Urothelium cell line (cell line): ENCODE measurements around the gene USP9X.
"Not testable (repeated sequence)": the region's sequence is repeated elsewhere in the genome, so short reads cannot be mapped to it uniquely, and the experiment has no call there.

Experiments used
- DNase-seq: peaks from one replicate; pipeline ENCODE4 v3.0.0; 2011; ENCODE audit warnings: low spot score, mixed read lengths
- FAIRE-seq: peaks from 2 replicates; lab custom pipeline; 2011; peaks lifted over from hg19 to GRCh38; lab: Jason Lieb, UNC

USP9X gene

DNA sequence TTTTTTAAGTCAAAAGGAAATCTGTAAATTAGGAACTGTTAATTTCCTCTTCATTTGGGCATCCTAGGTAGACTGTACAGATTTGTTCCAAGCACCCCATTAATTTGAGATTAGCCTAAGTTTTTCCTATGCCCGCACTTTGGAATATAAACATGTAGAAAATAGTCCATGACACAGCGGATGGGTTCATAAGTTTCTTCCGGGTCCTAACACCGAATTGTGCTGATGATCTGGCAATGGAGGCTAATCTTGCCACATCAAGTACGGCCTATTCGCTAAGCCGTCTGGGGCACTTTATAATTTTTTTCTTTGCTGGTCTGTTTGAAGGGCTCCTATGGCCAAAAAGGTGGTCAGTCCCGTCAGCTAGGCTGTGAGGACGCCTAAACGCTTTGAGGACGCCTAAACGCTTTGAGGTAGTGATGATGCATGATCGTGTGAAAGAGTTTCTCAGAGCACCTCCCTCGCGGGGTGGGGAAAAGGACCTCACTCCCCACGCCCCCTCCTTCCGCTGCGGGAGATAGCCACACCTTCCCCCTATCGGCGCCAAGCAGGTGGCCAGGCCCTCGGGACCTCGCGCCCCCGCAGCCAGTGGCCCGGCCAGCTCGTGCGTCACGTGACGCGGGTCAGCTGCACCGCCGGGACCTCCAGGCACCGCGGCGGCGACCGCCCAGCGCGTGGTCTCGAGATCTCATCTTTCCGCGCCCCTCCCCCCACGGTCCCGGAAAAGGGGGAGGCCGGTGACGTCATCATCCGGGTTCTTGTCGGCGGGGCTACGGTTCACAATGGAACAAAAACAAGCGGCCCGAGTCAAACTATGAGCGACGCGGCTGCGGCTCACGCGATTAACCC is 977 bp upstream of the USP9X start:
- DNase-seq (peak; percentile 88), FAIRE-seq (peak; percentile 87)

DNA sequence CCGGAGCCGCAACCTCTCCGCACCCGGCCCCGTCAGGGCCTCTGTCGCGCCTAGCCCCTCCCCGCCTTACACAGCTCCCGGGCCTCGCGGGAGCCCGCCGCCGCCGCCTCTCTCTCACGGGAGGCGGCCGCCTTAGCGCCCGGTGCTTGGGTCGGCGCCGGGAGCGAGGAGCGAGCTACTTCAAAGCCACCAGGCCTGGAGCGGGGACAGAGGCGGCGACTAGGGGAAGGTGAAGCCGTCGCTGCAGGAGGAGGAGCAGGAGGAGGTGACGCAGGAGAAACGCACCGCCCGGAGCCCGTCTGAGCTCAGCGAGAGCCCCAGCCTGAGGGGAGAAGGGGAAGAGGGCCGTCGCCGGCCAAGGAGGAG is 250 bp downstream of the USP9X start:
- peak; percentile 43 for DNase-seq
- FAIRE-seq: no peak

GRCh38 chrX:41085878-41086626 is 807 bp downstream of the USP9X start:
- FAIRE-seq (no peak), DNase-seq (peak; percentile 45)

DNA sequence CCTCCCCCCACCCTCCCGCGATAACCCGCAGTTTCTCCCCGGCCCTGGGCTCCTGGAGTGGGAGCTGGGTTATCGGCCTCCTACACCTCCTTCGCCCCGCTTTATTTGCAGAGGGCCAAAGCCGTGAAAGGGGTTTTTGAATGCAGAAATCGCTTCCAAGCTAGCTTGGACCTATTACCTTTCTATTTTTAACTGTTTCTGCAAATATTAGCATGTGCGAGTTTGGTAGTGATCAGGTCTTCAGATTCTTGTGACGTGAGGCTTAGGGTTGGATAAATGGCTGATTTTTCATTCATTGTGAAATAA is 1.3 kb downstream of the USP9X start:
- DNase-seq (no peak), FAIRE-seq (no peak)

GRCh38 chrX:41087201-41087600 is 2.0 kb downstream of the USP9X start:
- no peak for FAIRE-seq
- no peak for DNase-seq

GRCh38 chrX:41090568-41091238 is 5.5 kb downstream of the USP9X start:
- DNase-seq: no peak
- no peak for FAIRE-seq

GRCh38 chrX:41092776-41093175 is 7.5 kb downstream of the USP9X start:
- DNase-seq: no peak
- FAIRE-seq: no peak

DNA sequence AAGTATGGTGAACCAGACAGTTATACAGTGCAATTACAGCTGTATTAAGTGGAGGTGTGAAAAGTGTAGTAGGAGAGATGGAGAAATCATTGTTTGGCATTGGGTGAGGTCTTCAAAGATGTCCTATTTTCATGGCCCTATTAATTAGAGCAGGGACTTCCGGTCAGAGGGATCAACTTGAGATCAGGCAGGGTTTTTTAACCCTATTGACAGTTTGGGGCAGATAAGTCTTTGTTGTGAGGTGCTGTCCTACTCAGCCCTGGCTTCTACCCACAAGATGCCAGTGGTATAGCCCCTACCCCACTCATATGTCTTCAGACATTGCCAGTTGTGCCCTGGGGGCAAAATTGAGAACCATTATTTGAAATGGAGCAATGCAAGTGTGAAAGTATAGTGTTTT is 9.9 kb downstream of the USP9X start:
- FAIRE-seq (no peak), DNase-seq (no peak)

- no peak for DNase-seq
- no peak for FAIRE-seq
Measured at GRCh38 chrX:41095908-41096307, 10.7 kb downstream of the USP9X start.

DNA sequence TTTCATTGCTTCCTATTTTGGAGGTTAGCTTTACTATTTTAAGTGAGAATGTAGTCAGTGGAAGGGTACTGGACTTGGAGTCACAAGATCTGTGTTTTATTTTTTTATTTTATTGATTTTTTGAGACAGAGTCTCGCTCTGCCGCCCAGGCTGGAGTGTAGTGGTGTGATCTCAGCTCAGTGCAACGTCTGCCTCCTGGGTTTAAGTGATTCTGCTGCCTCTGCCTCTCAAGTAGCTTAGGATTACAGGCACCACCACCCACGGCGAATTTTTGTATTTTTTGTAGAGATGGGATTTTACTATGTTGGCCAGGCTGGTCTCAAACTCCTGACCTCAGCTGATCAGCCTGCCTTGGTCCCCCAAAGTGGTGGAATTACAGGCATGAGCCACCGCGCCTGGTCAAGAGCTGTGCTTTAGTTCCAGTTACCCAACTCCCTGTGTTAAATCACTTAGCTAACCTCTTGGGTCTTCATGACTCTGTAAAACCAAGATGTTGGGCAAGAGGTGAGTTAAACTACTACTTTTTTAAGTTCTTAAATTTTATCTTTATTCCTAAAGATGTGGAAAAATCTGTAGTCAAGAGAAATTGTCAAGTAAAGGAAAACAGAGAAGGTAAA is 11.2 kb downstream of the USP9X start:
- DNase-seq (no peak), FAIRE-seq (no peak)

- FAIRE-seq (no peak), DNase-seq (no peak)
Measured at GRCh38 chrX:41097326-41097725, 12.1 kb downstream of the USP9X start.

DNA sequence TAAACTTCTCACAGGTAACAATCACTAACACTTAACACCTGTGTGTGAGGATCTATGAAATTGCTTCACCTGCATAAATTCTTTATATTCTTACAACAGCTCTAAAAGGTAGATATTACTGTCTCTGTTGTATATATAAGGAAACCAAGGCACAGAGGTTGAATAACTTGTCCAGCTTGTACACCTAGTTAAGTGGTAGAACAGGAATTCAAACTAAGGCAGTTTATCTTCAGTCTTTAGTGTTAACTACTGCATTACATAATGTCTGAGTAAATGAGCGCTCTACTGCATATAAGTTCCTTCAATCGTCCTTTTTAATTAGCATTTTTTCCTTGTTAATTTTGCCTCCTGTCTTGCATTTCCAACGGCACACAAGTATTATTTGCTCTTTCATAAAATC is 15.0 kb downstream of the USP9X start:
- DNase-seq (no peak), FAIRE-seq (no peak)

DNA sequence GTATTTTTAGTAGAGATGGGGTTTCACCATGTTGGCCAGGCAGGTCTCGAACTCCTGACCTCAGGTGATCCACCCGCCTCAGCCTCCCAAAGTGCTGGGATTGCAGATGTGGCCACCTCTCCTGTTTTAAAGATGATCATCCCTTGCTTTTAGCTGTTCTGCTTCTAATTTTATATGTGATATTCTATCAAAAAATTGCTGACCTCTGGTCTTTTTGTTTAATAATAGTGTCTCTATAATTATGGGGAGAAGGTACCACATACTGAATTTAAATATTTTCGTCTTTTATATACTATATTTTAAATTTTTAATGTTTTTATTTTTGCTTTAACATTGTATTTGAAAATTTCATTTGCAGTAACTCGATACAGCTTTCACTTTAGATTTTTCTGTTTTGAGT is 15.6 kb downstream of the USP9X start:
- FAIRE-seq (no peak), DNase-seq (no peak)

- FAIRE-seq: no peak
- DNase-seq: no peak
Measured at GRCh38 chrX:41105005-41105404, 19.8 kb downstream of the USP9X start.

DNA sequence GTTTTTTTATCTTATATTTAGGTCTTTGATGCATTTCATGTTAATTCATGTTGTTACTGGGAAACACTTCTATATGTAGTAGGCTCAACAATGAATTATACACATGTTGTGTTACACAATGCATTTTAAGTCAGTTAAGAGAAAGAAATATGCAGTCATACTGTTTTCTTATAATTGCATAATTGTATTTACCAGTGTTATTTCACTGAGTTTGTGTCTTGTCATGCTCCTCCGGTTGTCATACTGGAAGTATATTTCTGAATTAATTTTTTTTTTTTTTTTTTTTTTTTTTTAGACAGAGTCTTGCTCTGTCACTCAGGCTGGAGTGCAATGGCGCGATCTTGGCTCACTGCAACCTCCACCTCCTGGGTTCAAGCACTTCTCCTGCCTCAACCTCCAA is 21.0 kb downstream of the USP9X start:
- not testable (repeated sequence) for DNase-seq, FAIRE-seq

DNA sequence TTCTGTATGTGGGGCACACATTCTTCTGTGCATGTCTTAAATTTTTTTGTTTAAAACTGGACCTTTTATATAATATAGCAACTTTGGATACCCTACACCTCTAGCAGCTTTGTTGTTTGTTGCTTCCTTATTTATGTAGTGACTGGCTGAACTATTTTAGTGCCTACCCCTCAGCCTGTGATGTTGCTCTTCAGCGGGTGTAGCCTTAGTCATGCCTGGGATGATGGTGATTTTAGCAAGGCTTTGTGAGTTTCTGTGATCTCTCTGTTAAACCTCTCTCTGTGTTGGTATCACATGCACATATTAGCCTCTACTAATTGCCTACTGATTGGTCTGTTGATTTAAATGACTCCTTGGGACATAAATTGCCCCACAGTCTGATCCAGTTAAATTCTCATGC is 22.8 kb downstream of the USP9X start:
- DNase-seq (no peak), FAIRE-seq (no peak)

DNA sequence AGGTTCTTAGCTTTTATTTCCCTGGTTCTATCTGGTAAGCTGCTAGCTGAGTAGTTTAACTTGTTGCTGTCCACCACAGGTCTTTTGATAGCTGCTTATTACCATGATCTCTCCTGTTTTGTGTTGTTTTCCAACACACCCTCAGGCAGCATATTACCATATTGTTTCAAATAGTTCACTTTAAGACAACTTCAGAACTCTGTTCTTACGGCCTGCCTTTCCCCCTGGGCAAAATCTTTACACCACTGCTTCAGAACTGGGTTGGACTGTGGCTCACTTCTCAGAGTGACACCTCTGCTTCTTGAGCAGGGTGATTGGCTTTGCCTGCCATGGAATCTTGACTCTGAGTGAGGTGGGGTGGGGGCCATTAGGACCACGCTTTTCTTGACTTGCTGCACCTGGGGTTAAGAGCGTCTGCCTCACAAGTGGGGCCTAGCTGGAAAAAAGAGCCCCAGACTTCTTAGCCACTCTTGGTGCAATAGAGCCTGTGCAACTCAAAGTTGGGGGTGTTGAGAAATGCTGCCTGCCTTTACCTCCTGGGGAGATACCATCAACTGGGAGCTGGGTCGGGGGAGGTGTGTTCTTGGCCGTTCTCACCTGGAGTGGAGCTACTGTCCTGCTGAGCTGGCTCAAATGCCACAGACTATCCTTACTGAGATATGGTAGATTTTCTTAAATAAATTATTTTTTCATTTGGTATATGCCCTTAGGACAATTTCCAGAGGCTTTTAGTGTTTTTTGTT is 23.4 kb downstream of the USP9X start:
- no peak for FAIRE-seq
- DNase-seq: no peak

DNA sequence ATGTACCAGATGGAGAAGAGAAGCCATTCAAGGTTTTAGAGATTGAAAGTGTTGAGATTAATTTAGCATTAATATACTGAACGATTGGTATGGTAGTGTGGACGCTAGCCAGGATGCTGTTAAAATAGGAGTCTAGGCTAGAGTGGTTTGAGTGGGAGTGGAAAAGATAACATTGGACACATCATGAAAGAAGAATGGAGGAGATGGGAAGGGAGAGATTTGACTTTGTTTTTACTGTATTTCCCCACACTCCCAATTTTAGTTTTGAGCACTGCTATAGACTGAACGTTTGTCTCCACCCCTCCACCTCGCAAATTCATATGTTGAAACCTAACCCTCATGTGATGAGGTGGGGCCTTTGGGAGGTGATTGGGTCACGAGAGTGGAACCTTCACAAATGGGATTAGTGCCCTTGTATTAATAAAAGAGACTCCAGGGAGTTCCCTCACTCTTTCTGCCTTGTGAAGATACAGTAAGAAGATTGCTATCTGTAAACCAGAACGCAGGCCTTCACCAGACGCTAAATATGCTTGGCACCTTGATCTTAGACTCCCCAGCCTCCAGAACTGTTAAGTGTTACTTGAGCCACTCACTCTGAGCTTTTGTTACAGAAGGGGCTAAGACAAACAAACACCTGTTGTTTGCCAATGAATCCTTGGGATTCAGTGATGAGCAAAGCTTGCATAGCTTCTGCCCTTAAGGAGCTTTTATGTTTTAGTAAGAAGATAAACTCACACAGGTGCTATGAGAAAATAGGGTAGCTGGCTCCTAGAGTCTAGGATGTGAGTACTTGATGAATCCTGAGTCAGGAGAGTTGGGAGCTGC is 25.8 kb downstream of the USP9X start:
- FAIRE-seq (no peak), DNase-seq (no peak)

GRCh38 chrX:41115104-41115425 is 29.8 kb downstream of the USP9X start:
- not testable (repeated sequence) for FAIRE-seq
- peak; percentile 16 for DNase-seq

DNA sequence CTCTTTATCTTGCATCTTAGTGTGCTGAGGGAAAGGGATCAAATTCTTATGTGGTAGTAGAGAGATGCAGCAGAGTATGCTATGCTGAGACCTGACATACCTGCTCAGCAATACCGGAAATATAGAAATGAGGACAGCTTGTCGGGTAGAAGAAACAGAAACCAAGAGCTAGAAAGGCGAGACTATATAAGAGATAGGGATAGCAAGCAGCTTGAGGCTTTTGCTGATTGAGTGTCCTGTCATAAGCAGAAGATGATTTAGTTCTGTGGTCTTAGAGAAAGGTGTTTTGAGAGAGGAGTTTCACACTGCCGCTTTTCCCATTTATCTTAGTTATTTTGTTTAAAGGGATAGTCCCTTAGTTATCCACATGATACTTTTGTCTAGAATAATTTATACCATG is 31.7 kb downstream of the USP9X start:
- FAIRE-seq (no peak), DNase-seq (no peak)
